ENCODE data around the gene SRGN.
"Not testable (repeated sequence)": the region's sequence is repeated elsewhere in the genome, so short reads cannot be mapped to it uniquely, and the experiment has no call there.

Gene SRGN
- 150 to 1,332 (median 528) reads per million in 9 experiments for total RNA-seq

GRCh38 chr10:69087590-69088470 lies at the start of gene SRGN:
TSS of gene SRGN (plus strand) at chr10:69088103. CDS start at chr10:69088158, 55 bp downstream.
- peaks cover 59% of the 10 kb centered on the region for H3K36me3 Mint-ChIP-seq (ENCODE audit: insufficient read depth)
- no peaks in the 10 kb centered on the region for H3K27me3 Mint-ChIP-seq
- no peaks in the 10 kb centered on the region for H3K9me3 Mint-ChIP-seq
- H3K4me3 Mint-ChIP-seq: peak within 1 kb of the TSS; percentile 85 to 88
- peak; percentile 72 to 85 (median 76) for DNase-seq
- H3K27ac Mint-ChIP-seq: peak within 1 kb of the TSS; percentile 93 to 98
- peaks cover 39 to 51% of the 10 kb centered on the region in 2 donors for H3K4me1 Mint-ChIP-seq (ENCODE audit: low read depth in 2 of 2)
- peak; percentile 51 for ATAC-seq (replicated peaks)

GRCh38 chr10:69040904-69041303 lies 47.0 kb upstream of the SRGN start:
- not testable (repeated sequence) for H3K27me3 Mint-ChIP-seq; ATAC-seq (replicated peaks); H3K9me3 Mint-ChIP-seq; DNase-seq; H3K36me3 Mint-ChIP-seq (ENCODE audit: insufficient read depth); H3K4me3 Mint-ChIP-seq
- H3K4me1 Mint-ChIP-seq (ENCODE audit: low read depth in 2 of 2): peaks cover 23 to 24% of the 10 kb centered on the region in 2 donors
- H3K27ac Mint-ChIP-seq: peak overlapping the region in 1 of 2 donors; percentile 28

- ATAC-seq (replicated peaks): no peak
Measured at GRCh38 chr10:69042417-69042816, 45.5 kb upstream of the SRGN start.

GRCh38 chr10:69042838-69043237 lies 45.1 kb upstream of the SRGN start:
- no peaks in the 10 kb centered on the region for H3K9me3 Mint-ChIP-seq
- no peaks in the 10 kb centered on the region for H3K27me3 Mint-ChIP-seq
- no peak for ATAC-seq (replicated peaks)
- no peak overlapping the region for H3K4me3 Mint-ChIP-seq
- no peak overlapping the region for H3K27ac Mint-ChIP-seq
- peaks cover 7% of the 10 kb centered on the region for H3K36me3 Mint-ChIP-seq (ENCODE audit: insufficient read depth)
- peaks cover 25 to 28% of the 10 kb centered on the region in 2 donors for H3K4me1 Mint-ChIP-seq (ENCODE audit: low read depth in 2 of 2)
- no peak for DNase-seq

More at GRCh38 chr10:69042417-69042816, 45.5 kb upstream of the SRGN start:
- Mint-ChIP-seq H3K4me1 (ENCODE audit: low read depth in 2 of 2) (peaks cover 27 to 28% of the 10 kb centered on the region in 2 donors), H3K36me3 (ENCODE audit: insufficient read depth) (peaks cover 7% of the 10 kb centered on the region), H3K9me3 (no peaks in the 10 kb centered on the region), H3K4me3 (no peak overlapping the region), H3K27ac (no peak overlapping the region), H3K27me3 (no peaks in the 10 kb centered on the region)
- DNase-seq: no peak

- Mint-ChIP-seq H3K4me3 (peak overlapping the region; percentile 74 to 83), H3K4me1 (ENCODE audit: low read depth in 2 of 2) (peaks cover 27 to 28% of the 10 kb centered on the region in 2 donors), H3K27ac (peak overlapping the region; percentile 98 to 100), H3K36me3 (ENCODE audit: insufficient read depth) (peaks cover 7% of the 10 kb centered on the region), H3K27me3 (no peaks in the 10 kb centered on the region), H3K9me3 (no peaks in the 10 kb centered on the region)
- peak; percentile 37 to 57 (median 38) for DNase-seq
- ATAC-seq (replicated peaks): peak; percentile 50
Measured at GRCh38 chr10:69043931-69044531, 43.9 kb upstream of the SRGN start.

- Mint-ChIP-seq H3K9me3 (no peaks in the 10 kb centered on the region), H3K36me3 (ENCODE audit: insufficient read depth) (peaks cover 10% of the 10 kb centered on the region), H3K27me3 (no peaks in the 10 kb centered on the region), H3K4me3 (peak overlapping the region; percentile 74 to 83), H3K4me1 (ENCODE audit: low read depth in 2 of 2) (peaks cover 27 to 28% of the 10 kb centered on the region in 2 donors), H3K27ac (peak overlapping the region; percentile 98 to 100)
- DNase-seq (no peak), ATAC-seq (replicated peaks) (peak; percentile 30)
Measured at GRCh38 chr10:69044546-69044945, 43.4 kb upstream of the SRGN start.

- peak overlapping the region; percentile 74 to 83 for H3K4me3 Mint-ChIP-seq
- peak; percentile 33 to 48 (median 34) for DNase-seq
- peaks cover 10% of the 10 kb centered on the region for H3K36me3 Mint-ChIP-seq (ENCODE audit: insufficient read depth)
- no peaks in the 10 kb centered on the region for H3K9me3 Mint-ChIP-seq
- ATAC-seq (replicated peaks): peak; percentile 79
- H3K27me3 Mint-ChIP-seq: no peaks in the 10 kb centered on the region
- peak overlapping the region; percentile 98 to 100 for H3K27ac Mint-ChIP-seq
- H3K4me1 Mint-ChIP-seq (ENCODE audit: low read depth in 2 of 2): peaks cover 27 to 28% of the 10 kb centered on the region in 2 donors
Measured at GRCh38 chr10:69045441-69046300, 42.2 kb upstream of the SRGN start.

GRCh38 chr10:69047111-69047832 lies 40.6 kb upstream of the SRGN start:
- Mint-ChIP-seq H3K36me3 (ENCODE audit: insufficient read depth) (peaks cover 10% of the 10 kb centered on the region), H3K4me3 (no peak overlapping the region), H3K27me3 (no peaks in the 10 kb centered on the region), H3K9me3 (no peaks in the 10 kb centered on the region), H3K4me1 (ENCODE audit: low read depth in 2 of 2) (peaks cover 29 to 31% of the 10 kb centered on the region in 2 donors), H3K27ac (peak overlapping the region; percentile 75 to 100)
- ATAC-seq (replicated peaks) (no peak), DNase-seq (no peak)

GRCh38 chr10:69048103-69048502 lies 39.8 kb upstream of the SRGN start:
- DNase-seq: no peak
- H3K27ac Mint-ChIP-seq: peak overlapping the region; percentile 46 to 100

GRCh38 chr10:69049566-69049961 lies 38.3 kb upstream of the SRGN start:
- no peaks in the 10 kb centered on the region for H3K27me3 Mint-ChIP-seq
- H3K36me3 Mint-ChIP-seq (ENCODE audit: insufficient read depth): peaks cover 10% of the 10 kb centered on the region
- ATAC-seq (replicated peaks): no peak
- H3K4me1 Mint-ChIP-seq (ENCODE audit: low read depth in 2 of 2): peaks cover 22% of the 10 kb centered on the region in 2 donors
- H3K27ac Mint-ChIP-seq: no peak overlapping the region
- H3K9me3 Mint-ChIP-seq: no peaks in the 10 kb centered on the region
- no peak for DNase-seq
- H3K4me3 Mint-ChIP-seq: no peak overlapping the region

More at GRCh38 chr10:69048103-69048502, 39.8 kb upstream of the SRGN start:
- Mint-ChIP-seq H3K4me3 (no peak overlapping the region), H3K27me3 (no peaks in the 10 kb centered on the region), H3K9me3 (no peaks in the 10 kb centered on the region), H3K4me1 (ENCODE audit: low read depth in 2 of 2) (peaks cover 30 to 31% of the 10 kb centered on the region in 2 donors), H3K36me3 (ENCODE audit: insufficient read depth) (peaks cover 10% of the 10 kb centered on the region)
- no peak for ATAC-seq (replicated peaks)

- no peaks in the 10 kb centered on the region for H3K27me3 Mint-ChIP-seq
- H3K4me3 Mint-ChIP-seq: no peak overlapping the region
- peak overlapping the region in 1 of 2 donors; percentile 65 for H3K27ac Mint-ChIP-seq
- DNase-seq (no peak), ATAC-seq (replicated peaks) (peak; percentile 28)
- H3K4me1 Mint-ChIP-seq (ENCODE audit: low read depth in 2 of 2): peaks cover 21% of the 10 kb centered on the region in 2 donors
- no peaks in the 10 kb centered on the region for H3K9me3 Mint-ChIP-seq
- H3K36me3 Mint-ChIP-seq (ENCODE audit: insufficient read depth): peaks cover 7% of the 10 kb centered on the region
Measured at GRCh38 chr10:69051303-69051702, 36.6 kb upstream of the SRGN start.

GRCh38 chr10:69051710-69052487 lies 36.0 kb upstream of the SRGN start:
- H3K4me3 Mint-ChIP-seq: no peak overlapping the region
- peak overlapping the region in 1 of 2 donors; percentile 65 for H3K27ac Mint-ChIP-seq
- H3K36me3 Mint-ChIP-seq (ENCODE audit: insufficient read depth): peaks cover 7% of the 10 kb centered on the region
- DNase-seq: no peak
- H3K27me3 Mint-ChIP-seq: no peaks in the 10 kb centered on the region
- H3K9me3 Mint-ChIP-seq: no peaks in the 10 kb centered on the region
- no peak for ATAC-seq (replicated peaks)
- H3K4me1 Mint-ChIP-seq (ENCODE audit: low read depth in 2 of 2): peaks cover 21 to 27% of the 10 kb centered on the region in 2 donors
